ENCODE data around the gene JPT2.
"Not testable (repeated sequence)": the region's sequence is repeated elsewhere in the genome, so short reads cannot be mapped to it uniquely, and the experiment has no call there.

JPT2 gene

DNA sequence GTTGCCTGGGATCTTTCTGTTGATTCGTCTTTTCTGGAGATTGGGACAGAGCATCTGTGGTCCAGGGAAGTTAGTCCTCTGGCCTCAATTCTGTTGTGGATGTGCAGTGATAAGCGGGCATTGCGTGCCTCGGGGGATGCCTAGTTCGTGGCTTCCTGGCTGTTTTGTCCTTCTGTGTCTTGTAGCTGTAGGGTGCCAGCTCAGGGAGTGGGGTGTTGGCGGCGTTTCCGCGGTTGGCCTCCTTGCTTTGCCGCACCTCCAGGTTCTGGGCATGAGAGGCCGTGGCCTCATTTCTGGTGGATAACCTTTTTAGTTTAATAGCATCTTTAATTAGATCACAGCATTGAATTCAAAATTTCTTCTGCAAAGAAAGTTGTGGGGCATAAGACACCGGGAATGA, 1.4 kb upstream of the JPT2 start:
- no peak for DNase-seq

DNA sequence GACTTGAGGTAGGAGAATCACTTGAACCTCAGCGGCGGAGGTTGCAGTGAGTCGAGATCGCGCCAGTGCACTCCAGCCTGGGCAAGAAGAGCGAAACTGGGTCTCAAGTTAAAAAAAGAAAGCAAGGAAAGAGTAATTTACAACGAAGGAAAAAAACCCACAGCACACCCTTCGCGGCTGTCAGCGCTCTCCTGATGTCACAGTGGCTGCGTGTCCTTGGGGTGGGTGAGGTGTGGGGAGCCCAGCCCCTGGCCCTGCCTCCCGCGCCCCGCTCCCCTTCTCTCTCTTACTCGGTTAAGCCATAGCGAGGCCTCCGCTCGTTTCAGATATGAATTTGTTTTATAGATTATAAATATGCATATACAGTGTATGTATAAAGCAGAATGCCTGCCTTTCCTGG, 740 bp upstream of the JPT2 start:
- no peak for DNase-seq

DNA sequence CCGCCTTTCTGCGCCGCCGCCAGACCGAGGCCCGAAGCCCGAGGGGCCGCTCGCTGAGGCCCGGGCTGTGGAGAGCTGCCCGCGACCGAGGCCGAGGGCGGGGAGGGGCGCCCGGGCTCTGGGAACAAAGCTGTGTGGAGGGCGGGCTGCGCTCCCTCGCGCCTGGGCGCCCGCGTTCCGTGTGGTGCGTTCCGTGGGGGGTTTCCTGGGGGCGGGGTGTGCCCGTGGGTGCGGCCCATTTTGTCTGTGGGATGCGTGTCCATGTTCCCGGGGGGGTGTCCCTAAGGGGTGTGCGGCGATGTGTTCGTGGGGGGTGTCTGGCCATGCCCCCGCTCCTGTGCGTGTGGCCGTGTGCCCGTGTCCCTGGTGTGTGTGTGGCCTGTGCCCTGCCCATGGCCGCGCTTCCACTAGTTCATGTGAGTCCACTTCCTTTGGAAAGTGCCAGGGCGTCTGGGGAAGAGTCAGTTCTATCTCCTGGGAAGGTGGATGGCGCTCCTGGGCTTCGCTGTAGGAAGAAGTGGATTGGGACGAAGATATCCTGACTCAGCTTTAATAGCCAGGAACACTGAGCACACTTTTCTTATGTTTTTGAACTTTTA, 520 bp downstream of the JPT2 start:
- DNase-seq = peak; percentile 39

DNA sequence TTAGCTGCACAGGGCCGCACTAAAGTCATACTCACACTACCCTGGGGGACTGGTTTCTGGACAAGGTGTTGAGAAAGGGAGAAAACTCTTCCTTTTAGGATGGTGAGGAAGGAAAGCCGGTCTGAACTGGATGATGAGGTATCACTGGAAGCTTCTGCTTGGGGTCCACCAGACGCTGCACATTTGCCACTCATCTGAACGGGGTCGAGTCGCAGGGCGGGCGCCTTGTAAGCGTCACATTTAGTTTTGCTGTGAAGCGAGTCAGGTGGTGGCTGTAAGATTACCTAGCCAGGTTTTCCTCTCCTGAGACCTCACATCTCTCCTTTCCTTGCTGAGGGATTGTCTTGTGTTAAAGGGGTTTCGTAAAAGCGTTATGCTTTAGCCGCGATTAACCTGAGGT, 2.3 kb downstream of the JPT2 start:
- no peak for DNase-seq

DNA sequence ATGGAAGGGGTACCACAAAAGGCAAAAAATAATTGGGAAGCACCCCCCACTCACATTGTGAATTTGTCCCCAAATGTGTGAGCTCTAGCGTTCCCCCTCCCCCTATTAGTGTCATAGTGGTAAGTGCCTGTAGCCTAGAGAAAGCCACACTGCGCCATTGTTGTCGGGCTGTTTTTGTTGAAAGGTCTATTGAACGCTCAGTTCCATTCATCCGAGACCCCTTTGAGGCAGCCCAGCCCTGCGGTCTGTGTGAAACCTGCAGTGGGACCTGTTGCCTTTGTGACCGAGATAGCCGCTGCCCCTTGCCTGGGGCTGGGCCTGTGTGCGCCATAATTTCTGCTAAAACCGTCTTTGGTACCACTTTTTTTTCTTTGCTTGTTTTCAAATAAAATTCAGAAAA, 3.0 kb downstream of the JPT2 start:
- DNase-seq = no peak

DNA sequence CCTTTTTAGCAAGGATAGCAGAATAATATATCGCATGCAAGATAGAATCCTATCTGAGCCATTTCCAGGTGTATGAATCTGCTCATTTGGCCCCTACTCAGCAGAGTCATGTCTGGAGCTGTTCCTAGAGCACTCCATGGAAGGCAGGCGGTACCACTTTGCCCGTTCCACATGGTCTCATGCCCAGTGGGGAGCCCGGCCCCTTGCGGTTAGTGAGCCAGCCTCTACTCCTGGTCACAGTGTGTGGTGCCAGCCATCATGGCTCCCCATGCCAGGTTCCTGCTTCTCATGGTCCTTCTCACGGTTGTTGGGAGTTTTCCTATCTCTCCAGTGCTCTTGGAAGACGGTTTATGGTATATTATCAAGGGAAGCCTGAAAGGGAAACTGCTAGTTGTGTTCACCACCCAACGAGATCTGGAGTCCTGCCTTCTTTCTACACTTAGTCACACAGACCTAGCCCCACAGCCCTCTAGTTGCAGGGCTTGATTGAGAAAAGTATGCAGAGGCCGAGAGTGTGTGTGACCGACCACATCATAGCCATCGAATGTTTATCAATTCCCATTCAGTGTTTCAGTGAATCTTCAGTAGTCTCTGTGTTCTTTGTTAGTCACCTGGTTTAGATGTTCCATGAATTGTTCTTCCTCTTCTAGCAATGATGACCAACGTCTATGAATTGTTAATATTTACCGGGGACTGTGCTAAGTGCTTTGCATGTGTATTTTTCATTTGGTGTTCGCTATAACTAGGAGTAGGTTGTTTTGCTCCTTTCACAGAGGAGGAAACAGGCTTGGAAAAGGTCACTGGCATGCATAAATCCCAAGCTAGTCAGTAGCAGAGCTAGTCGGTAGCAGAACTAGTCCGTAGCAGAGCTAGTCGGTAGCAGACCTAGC, 9.6 kb downstream of the JPT2 start:
- no peak for DNase-seq

DNA sequence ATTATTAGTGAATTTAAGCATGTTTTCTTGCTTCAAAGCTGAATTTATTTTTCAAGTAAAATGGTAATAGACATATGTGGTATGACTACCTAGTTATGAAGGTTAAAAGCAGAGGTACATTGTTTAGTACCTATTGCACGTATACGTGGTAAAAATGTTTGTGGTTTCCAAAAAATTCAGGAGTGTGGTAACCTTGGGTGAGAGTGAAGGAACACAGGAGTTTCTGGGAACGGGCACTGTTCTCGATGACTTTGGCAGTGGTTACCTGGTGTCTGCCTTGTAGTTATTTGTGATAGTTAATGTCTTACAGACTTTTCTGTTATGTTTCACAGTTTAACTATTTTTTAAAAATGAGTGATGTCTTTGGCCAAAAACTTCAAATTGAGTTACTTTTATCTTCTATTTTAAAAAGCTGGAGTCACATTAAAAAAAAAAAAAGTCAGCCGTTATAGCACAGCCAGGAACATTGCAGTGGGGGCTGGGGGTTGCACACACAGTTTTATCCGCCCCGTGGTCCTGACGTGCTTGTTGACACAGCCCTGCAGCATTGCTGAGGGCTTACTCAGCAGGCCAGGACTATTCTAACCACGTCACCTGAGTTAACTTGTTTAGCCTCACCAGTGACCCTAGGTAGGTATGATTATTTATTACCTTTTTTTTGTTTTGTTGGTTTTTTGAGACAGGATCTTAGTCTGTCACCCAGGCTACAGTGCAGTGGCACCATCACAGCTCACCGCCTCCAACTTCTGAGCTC, 10.9 kb downstream of the JPT2 start:
- DNase-seq = no peak

DNA sequence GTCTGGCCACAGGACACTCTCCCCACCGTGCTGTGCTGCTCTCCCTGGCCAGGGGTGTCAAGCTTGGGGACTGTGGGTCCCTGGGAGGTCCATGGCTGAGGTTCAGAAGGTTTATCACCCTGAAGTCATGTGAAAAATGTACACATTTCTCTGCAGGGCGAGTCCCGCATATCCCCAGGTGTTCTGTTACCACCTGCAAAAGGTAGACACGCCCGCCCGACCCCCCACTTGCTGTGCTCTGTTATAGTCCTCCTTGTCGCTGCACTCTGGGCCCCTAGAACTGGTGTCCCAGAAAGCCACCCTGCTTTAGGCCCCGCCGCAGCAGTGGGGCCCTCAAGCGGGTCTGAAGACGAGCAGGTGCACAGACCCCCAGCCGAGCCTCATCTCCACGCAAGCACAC, 11.8 kb downstream of the JPT2 start:
- DNase-seq = no peak

DNA sequence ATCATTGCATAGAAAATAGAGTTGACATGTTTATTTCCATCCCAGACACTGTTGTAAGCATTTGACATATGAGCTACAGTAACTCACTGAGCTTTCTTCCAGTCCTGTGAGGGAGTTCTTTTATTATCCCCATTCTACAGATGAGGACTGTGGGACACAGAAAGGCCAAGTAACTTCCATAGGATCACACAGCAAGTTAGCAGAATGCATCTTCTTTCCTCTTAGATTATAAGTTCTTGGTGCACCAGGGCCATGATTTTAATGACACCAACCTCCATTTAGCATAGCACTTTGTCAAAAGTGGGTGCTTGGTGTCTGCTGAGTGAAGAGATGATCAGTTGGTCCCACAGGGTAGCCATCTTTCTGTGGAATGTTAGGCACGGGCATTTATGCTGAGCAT, 12.7 kb downstream of the JPT2 start:
- no peak for DNase-seq

DNA sequence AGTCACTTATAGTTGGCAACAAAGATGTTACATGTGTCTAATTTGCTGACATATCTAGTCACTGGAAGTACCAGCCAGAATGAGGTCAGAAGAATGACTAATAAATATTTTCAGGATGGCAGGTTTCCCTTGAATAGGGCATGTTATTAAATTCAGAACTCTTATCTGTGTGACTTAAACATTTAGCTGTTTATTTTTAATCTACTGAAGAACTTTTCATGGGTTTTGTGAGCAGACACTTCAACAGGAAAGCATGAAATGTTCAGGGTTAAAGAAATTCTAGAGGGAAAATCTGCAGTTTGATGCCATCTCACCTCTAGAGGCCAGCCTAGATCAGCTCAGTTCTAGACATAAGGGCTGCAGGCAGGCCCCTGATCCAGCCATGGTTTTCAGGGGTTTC, 13.2 kb downstream of the JPT2 start:
- DNase-seq = peak; percentile 63

DNA sequence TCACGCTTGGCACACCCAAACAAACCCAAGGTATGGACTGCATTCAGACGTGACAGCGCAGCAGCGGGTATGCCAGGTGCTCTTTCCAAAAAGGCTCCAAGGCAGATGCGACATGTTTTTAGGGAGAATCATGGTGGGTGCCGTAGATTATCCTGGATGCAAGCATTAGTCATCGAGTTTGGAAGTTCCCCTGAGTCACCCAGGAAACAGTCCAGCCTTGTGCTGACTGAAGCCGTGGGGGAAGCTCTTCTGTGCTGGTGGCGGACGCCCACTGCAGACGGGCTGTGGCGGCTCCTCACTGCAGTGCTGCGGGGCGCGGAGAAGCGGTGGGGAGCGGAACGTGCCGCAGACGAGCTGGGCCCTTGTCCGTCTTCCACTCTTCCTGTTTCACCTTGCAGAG, 13.9 kb downstream of the JPT2 start:
- DNase-seq = peak; percentile 76

DNA sequence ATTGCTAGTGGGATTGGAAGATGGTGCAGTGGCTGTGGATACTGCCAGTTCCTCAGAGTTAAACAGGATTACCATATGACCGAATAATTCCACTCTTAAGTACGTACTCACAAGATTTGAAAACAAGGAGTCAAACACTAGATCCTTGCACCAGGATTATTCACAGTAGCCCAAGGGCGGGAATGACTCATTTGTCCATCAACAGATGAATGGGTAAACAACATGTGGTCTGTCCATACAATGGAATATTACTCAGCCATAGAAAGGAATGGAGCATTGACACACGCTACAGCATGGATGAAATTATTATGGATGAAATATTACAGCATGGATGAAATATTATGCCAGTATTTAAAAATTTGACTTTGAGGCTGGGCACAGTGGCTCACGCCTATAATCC, 18.8 kb downstream of the JPT2 start:
- peak; percentile 25 for DNase-seq

DNA sequence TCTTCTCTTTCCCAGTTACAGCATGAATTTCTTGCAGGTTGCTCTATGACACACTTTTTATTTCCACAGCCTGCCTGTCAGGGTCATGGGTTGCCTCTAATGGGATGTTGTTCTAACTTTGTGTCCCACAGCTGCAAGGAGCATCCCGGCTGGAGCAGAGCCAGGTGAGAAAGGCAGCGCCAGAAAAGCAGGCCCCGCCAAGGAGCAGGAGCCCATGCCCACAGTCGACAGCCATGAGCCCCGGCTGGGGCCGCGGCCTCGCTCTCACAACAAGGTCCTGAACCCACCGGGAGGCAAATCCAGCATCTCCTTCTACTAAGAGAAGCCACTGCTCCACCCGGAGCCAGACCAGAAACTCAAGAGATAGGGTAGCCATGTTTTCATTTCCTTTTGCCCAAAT, 20.6 kb downstream of the JPT2 start:
- no peak for DNase-seq

DNA sequence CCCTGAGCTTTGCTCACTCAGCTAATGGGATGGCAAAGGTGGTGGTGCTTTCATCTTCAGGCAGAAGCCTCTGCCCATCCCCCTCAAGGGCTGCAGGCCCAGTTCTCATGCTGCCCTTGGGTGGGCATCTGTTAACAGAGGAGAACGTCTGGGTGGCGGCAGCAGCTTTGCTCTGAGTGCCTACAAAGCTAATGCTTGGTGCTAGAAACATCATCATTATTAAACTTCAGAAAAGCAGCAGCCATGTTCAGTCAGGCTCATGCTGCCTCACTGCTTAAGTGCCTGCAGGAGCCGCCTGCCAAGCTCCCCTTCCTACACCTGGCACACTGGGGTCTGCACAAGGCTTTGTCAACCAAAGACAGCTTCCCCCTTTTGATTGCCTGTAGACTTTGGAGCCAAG, 22.2 kb downstream of the JPT2 start:
- no peak for DNase-seq

DNA sequence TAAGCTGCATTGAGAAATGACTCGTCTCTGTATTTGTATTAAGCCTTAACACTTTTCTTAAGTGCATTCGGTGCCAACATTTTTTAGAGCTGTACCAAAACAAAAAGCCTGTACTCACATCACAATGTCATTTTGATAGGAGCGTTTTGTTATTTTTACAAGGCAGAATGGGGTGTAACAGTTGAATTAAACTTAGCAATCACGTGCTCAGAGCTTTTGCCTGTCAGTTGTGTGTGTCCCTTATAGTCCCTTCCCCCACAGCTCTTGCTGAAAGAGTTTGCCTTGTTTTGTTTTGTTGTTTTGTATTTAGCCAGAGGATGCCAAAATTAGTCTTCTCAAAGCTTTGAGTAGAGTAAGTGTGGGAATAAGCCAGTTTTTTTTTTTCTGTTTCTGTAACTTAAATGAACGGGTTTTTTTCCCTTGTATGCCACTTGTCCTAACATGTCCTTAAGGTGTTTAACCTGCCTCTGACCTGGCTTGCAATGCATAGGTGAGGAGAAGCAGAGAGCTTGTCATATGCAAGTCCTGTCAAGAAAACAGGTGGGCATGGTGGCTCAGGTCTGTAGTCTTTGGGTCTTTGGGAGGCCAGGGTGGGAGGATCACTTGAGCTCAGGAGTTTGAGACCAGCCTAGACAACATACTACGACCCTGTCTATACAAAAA, 23.3 kb downstream of the JPT2 start:
- DNase-seq = no peak

DNA sequence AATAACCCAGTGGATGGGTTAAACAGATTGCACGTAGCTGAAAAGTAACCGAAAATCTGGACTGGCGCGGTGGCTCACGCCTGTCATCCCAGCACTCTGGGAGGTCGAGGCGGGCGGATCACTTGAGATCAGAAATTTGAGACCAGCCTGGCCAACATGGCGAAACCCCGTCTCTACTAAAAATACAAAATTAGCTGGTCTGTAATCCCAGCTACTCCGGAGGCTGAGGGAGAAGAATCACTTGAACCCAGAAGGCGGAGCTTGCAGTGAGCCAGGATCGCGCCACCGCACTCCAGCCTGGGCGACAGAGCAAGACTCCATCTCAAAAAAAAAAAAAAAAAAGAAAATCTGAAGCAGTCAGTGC, 27.2 kb downstream of the JPT2 start:
- not testable (repeated sequence) for DNase-seq

DNA sequence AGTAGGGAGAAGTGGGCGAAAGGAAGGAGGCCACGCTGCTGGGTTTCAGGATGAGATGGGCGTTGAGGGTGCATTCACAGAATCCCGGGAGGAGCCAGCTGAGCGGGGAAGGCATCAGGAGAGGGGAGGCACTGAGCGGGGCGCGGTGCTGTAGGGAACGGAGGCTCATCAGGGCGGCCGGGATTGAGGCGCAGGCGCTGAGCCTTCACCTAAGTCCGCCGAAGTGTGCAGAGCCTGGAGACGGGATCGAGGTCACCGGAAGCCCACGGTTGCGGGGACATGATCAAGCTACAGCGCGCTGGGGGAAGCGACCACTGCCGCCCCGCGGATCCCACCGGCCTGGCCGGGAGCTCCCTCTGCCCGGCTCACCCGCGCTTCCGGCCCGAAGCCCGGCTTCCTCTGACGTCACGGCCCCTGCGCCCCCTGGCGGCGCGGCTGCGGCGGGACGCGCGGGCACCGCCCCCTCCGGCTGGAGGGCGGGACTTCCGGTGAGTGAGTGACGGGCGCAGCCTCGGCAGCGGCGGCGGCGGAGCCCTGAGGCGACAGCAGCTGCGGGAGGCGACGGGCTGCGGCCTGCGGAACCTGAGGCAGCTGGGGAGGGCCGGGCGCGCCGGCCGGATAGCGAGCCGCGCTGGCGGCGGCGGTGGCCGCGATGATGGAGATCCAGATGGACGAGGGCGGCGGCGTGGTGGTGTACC, 27.8 kb downstream of the JPT2 start, which contains the start of gene MAPK8IP3:
MAPK8IP3 (plus strand) TSS at position 508 of the 698 bp plus-strand sequence; CDS start at position 653, 145 bp downstream.
- peak; percentile 87 for DNase-seq

DNA sequence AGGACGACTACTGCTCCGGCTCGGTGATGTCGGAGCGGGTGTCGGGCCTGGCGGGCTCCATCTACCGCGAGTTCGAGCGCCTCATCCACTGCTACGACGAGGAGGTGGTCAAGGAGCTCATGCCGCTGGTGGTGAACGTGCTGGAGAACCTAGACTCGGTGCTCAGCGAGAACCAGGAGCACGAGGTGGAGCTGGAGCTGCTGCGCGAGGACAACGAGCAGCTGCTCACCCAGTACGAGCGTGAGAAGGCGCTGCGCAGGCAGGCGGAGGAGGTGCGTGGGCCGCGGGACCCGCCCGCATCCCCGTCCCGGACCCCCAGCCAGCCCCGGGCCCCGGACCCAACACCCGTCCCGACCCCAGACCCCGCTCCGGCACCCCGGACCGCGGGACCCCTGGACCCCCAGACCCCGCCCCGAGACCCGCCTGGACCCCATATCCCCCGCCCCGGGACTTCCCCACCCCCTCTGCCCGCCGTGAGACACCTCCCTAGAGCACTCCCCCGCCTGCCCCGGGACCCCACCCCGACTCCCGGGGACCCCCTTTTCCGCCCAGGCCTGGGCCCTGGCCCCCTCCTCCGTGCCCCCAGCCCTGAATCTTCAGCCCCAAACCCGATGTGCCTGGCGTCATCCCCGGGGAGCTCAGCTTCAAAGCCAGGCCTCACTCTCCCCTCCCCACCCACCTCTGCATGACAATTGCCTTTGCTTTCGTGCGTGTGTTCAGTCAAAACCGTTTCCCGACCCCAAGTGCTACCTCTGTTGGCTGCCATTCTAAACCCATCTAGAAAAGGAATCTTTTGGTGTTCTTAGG, 28.5 kb downstream of the JPT2 start:
- DNase-seq = peak; percentile 18

DNA sequence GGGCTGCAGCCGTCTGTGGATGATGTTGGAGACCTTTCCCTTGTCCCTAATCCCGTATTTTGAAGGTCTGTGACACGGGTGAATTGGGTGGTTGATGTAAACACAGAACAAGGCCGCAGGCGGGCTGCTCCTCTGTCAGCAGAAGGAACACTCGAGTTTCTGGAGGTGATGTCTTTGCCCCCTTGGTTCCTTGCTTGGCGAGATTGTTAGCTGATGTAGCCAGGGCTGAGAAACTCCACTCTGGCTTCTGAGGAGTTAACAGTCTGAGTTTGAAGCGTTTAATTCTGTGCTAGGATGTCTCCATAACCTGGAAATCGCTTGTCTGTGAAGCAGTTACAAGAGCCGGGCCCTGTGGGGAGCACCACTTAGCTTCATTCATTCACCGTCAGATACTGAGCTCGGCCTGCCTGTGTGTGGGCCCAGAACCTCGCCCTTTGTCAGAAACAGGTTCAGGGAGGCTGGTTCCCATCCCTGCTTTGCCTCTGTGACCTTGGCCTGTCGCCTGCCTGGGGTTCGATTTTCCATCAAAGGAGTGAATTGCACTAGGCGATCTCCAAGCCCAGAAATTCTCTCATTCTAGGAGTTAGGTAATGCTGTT, 29.2 kb downstream of the JPT2 start:
- peak; percentile 12 for DNase-seq

DNA sequence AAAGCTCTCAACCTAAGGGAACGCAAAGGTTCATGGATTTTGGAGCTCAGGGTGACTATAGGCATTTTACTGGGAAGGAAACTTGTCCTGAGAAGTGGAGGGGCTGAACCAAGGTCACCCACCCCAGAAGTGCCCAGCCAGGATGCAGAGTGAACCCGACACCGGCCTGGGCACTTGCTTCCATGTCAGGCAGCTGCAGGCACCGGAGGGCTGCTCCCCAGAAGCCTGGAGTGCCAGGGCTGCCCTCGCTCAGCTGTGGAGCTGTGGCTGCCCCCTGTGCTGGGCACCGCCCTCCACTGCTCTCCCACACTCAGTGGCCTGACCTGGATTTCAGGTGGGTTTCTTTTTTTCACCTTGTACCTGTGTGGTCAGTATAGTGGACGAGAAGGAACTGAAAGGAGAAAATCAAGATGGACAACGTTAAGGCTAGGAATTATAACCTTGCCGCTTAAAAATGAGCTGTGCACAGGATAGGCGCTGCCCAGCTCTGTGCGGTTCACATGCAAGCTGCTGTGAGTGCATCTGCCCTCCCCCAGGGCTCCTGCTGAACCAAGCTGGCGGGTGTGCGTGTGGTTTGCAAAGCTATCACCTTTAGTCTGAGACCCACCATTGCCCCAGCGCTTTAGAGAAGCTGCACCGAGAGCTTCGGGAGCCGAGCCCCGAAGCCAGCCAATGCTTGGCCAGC, 30.1 kb downstream of the JPT2 start:
- DNase-seq = no peak

Measured in fibroblast of skin of back (primary cell).